ENCODE results near the gene FXN.

GRCh38 chr9:69143291-69143690 lies 107.7 kb downstream of the FXN start:
- no peak for TF ChIP-seq CTCF (IDR thresholded peaks at IDR 0.05)
- TF ChIP-seq EP300 (IDR thresholded peaks at IDR 0.05), result no peak
- TF ChIP-seq POLR2A (IDR thresholded peaks at IDR 0.05), result no peak
- no peak for TF ChIP-seq POLR2AphosphoS5 (IDR thresholded peaks at IDR 0.05)
